GM19240 (cell line): ENCODE measurements around the gene CAMTA1.

Experiments used
- DNase-seq: peaks from one replicate; pipeline ENCODE4 v3.0.0; 2011; ENCODE audit warnings: low spot score; ENCODE audit not compliant: insufficient read length

Gene CAMTA1

DNA sequence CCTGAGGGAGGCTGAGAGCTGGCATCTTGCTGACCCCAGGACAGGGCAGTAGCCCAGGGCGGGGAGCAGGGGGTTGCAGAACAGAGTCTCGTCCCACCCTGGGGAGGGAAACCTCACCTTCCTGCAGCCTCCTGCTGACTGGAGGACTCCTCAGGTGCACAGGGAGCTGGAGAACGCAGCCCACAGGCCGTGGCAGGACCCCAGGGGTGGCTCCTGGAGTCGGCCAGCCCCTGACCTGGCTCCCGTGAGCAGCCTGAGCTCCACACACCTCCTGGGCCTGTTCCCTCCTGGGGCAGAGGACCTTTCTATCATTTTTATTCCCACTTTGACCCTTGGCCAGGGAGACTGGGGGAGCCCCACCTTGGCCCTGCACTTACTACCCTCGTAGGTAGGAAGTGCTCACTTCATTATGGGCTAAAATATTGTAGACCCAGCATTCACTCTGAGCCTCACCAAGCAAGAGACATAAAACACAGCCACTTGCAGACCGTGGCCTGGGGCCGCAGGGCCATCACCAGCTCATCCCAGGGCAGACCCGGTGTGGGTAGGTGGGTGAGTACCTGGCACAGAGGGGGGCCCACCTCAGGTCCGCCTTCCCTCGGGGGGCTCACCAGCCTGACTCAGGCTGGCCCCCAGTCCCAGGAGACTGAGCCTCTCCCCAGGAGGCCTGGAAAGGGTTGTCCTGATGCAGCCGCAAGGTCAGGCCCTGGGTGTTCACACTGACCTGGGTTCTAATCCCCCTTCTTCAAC, 698.6 kb downstream of the CAMTA1 start:
- DNase-seq = no peak

DNA sequence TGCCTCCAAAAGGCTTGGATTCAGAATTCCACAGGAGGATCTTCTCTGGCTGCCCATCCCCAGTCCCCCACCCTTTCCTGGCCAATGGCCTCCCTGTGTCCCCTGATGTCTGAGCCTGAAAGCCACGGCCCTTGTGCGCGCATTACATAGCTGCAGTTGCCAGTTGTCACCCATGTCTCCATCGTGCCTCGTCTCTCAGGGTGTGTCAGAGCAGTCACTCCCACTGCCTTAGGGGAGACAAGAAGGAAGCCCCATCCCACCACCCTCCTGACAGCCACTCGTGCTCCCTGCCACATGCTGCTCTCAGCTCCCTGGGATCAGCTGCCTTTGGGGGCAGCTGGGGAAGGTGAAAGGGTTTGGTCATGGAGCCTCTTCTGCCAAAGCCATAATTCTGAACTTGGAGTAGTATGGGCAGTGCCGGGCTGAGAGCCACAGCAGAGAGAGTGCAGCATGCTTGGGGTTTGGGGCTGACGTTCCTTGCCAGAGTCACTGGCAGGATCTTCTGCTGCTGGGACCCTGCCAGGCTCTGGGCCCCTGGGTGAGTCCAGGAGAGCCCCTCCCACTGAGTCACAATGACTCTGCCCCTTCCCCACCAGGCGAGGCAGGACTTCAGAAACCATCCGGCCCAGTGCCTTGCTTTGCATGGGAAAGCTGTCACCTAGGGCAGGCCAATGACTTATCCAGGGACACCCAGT, 700.0 kb downstream of the CAMTA1 start:
- no peak for DNase-seq

DNA sequence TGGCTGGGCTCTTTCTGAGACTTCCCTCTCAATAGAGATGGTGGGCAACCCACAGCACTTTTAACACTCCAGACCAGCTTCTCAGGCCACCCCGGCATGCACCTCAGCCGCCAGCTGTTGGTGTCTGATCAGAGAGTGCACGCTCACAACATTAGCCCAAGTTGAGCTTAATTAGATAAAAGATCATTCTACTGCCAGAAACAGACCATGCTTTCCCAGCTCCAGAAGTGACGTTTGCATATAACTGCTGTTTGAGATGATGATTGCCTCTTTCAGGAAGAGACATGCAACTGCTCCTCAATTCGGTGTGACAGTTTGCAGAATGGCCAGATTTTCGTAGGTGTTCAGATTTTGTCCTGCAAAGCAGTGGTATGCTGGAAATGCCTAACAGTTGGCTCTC, 700.6 kb downstream of the CAMTA1 start:
- no peak for DNase-seq

DNA sequence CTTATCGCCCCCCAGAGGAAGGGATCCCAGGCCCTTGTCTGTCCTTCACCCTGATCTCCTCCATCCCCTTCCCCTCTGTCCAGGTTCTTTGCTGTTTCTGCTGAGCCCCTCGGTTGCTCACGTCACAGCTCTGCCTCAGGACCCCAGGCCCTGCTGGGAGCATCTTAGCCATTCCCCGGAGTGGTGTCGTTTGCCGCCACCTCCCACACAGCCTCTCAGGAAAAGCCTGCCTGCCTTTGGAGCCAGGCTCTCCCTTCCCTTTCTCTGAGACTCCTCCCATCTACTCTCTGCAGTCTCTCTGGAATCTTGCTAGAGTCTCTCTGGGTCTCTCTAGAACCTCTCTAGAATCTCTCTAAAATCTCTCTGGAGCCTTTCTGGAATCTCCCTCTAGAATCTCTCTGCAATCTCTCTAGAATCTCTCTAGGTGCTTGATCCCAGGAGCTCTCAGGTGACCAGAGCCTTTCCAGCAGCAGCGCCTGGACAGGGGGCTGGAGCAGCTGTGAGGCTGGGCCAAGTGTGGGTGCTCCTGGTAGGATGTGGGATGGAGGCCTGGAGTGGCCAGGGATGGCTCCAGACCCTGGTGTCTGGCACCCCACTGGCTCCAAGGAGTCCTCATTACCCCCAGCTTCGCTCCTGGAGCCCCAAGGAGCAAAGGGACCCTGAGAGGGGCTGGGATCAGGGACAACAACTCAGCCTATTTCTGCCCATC, 702.7 kb downstream of the CAMTA1 start:
- no peak for DNase-seq

DNA sequence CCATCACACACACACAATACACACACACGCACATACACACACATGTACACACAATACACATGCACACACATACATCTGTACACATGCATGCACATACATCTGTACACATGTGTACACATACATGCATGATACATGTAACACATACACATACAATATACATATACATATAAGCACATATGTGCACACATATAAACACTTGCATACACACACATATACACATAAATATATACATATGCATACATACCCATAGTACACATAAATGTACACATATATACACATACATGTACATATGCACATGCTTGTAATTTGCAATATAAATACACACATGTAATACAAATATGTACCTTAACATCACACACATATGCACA, 703.2 kb downstream of the CAMTA1 start:
- no peak for DNase-seq

DNA sequence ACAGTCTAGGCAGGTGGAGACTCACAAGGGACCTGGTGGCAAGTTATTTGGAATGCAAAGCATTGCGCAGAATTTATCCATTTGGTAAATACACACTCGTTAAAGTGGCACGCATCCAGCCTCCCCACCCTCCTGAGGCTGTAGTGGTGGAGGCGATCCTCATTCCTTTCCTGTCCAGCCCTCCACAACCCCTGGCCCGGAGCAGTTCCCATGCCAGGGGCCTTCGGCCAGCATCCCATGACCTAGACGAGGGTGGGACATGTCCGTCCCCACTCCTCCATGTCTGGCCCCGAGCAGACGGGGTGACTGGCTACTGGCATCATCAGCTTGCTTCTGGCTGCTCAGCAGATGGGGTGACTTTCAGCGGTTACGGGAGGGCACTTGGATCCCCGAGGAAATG, 704.3 kb downstream of the CAMTA1 start:
- DNase-seq = no peak

DNA sequence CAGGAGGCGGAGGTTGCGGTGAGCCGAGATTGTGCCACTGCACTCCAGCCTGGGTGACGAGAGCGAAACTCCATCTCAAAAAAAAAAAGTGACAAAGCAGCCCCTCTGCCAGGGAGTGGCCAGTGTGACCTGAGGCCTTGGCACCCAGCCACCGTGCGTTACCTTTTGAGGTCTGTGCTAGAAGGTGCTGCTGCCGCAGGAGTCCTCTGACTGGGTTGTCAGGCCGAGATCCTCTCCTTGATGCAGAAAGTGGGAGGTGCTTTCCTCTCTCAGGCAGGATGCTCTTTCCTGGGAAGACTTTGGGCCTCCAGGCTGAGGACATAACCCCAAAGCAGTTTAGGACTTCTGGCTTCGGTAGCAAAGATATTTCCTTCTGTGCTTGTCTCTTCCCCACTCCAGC, 705.3 kb downstream of the CAMTA1 start:
- DNase-seq = no peak

DNA sequence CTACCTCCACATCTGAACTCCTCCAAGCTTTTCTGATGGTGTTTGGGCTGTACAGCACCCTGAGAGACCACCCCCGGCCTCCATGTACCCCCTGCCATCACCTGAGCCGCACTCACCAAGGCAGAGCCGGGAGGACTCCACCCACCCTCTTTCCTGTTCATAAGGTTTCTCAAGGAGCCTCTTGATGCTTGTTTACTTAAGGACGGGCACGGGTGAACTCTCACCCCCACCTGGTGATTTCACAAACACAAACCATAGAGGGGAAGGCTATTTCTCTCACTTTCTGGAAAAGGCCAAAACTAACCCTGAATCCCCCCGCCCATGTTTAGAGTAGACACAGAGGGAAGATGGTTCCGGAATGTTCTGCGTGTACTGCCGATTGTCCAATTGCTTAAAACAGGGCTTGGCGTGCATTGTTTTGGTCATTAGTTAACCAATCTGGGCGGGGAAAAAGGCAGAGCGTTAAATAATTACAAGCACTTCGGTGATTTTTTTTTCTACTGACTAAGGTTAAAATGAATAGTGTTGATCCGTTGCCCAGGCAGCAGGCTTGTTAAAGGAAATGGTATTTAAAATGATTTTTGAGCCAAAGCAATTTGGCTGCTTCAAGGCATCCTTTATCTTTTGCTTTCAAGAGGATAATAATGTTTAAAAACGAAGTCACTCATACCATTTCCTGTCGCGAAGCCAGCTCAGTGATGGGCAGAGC, 706.0 kb downstream of the CAMTA1 start:
- no peak for DNase-seq

DNA sequence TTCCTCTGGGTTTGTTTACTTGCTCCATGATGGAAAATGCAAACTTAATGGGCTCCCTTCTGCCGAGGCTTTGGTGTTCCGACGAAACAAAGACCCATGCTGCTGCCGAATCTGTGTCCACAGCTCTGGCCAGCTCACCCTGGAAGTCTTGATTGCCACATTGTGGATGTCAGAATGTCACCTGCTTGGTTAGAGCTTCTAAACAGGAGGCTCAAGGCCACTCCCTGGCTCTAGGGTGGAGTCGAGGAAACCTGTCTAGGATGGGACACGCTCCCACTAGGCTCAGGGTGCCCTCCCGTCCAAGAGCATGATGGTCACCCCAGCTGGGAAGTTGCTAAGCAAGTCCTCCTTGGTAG, 706.5 kb downstream of the CAMTA1 start:
- no peak for DNase-seq

DNA sequence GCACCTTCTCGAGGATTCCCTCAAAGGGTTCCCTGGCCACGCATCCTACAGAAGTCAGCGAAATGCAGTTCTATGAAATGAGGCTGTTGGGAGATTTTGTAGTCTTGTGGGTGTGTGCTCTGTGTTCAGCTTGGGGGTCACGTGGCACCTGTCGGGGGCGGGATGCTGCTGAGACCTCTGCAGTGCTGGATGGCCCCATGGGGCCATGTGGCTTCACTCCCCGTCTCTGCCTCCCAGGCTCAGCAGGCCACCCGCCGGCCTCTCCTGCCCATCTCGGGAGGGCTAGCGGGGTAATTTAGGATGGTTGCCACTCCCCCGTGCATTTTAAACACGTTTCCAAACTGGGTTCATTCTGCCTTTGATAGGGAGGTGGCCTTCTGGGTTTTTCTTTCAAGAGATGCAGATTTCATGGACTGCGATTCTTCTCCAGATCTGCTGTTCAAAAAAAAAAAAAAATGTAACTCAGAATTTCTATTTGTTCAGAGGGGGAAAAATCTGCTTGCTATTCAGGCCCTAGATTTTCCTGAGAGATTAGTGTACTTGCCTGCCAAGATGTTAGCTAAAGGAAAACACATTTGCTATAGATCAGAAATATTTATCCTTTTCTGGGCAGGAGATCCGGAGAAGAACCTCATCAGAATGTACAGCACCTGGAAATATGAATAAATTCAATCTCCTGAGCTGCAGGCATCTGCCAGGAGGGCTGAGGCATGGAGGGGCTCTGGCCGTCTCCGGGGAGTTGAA, 708.6 kb downstream of the CAMTA1 start:
- DNase-seq = no peak

DNA sequence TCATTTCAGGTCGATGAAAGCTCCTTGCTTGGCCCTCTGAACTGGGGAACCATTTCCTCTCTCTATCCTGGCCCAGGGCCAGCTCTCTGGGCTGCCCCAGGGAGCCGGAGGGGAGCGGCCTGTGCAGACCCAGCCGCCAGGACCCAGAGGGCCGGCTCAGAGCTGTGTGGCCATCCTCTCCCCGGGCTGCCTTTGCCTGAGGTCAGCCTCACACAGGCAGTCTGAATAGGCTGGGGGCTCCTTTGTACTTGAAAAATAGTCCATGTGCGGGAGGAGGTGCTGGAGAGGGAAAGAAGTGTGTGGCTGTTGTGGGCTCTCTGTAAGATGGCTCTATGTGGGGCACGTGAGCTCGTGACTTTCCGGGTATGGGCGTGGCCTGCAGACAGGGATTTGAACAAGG, 710.7 kb downstream of the CAMTA1 start:
- no peak for DNase-seq

DNA sequence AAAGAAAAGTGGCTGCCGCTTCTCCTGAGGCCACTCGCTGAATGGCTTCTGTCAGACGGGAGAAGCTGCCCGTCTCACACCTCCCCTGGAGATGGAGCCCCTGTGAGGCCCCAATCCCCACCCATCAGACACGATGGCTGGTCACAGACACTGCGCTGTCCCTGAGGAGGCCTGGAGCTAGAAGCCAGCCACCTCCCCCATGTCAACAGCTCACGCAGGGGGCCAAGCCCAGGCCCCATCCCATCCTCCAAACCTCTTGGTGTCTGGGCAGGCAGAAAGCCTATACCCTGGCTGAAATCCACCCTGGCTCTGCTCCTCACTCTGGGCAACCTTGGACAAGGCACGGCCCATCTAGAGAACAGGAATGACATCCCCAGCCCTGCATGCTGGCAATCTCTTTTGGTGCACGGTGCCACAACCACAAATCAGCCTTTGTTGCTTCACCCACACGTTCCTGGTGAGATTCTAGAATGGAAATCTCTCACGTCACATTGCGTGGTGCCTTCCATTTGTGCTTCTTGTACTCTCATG, 711.9 kb downstream of the CAMTA1 start:
- no peak for DNase-seq

DNA sequence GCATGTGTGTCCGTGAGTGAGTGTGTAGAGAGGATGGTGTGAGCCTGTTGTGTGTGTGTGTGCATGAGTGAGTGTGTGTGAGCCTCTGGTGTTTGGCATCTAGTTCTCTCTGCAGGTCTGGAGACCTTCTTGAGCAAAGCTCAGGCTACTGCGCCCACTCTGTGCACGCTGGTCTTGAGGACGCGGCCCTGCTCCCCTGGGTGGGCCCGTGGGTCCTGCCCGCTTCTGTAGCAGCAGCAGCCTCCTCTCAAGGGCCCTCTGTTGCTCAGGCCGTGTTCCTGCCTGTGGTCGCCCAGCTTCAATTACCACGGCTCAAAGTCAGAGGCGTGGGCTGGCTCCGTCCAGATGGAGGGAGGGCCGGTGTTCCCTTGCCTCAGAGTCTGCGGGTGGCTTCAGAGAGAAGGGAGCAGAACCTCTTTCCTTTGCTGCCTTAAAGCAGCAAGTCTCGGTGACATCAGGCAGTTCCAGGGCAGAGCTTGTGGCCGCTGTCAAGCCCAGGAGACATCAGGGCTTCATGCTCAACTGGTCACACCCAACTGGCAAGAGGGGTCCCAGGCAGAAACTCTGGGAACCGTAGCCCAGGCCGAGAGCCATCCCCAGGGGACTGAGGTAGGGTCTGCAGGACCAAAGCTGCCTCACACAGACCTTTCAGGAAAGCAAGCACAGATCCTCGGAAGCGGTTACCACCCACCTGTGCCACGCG, 715.3 kb downstream of the CAMTA1 start:
- DNase-seq = no peak

DNA sequence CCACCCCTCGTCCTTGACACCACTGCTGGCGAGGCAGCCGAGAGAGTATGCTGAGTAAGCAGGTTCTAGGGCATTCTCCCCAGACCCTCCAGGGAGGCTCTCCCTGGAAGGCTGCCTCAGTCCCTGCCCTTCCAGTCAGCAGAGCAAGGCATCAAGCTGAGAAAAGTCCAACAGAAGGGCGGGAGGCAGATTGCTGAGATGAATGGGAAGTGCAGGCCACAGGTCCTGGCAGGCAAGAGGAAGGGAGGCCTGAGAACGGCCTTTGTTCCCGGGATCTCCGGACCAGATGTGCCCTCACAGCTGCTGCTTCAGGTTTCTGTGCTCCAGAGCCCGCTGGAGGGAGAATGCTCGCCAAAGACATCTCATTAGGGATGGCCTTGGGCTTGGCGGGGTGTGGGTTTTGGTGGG, 715.8 kb downstream of the CAMTA1 start:
- no peak for DNase-seq

DNA sequence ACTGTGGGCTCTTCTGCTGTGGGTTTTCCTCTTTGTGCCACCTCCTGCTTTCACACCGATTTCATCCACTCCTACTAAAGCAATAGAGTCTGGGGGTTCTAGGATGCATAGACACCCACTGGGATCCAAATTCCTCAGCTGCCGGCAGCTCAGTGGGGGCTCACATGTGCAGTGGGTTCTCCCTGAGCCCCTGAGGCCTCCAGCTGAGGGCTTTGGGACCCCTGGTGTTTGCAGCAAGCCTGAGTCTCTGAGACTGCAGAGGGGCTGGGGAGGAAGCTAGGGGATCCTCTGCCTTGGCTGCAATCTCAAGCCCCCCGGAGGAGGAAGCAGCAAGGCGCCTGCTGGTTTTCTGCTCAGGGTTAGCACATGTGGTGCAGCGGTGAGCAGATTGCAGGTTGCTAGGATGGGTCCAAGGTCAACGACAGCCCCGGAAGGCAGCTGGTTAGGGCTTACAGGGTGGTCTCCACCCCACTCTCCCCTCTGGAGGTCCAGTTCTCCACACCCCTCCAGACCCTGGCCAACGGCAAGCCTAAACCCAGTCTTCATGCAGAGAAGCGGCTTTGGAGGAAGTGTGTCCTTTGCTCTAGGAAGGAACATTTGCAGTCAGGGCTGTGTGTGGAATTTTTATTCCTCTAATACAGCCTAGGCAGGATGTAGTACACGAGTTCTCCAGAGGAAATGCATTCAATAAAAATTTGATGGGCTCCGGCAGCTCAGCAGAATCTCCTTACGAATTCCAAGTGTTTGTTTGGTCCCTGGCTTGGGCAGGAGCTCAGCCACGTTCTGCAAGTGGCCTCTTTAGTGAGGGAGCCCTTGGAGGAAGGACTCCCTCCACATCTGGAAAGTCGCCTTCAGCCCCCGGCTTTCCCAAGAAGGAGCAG, 716.7 kb downstream of the CAMTA1 start:
- no peak for DNase-seq

DNA sequence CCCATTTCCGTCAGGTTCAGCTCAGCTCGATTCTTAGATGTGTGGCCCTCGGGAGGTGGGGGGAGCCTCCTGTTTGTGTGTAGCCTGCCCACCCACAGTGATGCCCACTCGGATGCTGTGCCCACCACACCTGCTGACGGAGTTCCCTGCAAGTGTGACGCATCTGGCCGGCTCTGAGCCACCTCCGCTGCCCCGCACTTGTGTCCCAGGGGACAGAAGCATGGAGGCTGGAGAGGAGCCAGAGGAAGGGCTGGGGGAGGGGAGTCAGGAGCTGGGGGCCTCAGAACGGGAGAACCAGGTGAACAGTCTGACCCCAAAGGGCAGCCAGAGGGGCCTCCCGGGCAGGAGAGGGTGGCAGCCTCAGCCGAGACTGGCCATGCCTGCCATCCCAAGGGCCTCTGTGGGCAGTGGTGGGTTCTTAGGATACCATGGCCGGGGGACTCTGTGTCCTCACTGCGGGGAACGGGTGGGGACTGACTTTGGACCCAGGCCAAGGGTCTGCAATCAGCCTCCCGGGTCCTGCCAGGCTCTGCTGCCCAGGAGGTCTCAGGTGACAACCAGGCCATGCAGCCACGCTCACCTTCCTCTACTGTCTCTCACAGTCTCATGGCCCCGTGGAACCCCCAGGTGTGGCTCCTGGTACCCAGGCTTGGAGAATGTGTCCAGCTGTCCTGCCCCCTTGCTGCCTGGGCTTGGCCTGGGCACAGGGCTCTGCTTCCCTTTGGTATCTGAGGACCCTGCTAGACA, 718.6 kb downstream of the CAMTA1 start:
- DNase-seq = no peak

DNA sequence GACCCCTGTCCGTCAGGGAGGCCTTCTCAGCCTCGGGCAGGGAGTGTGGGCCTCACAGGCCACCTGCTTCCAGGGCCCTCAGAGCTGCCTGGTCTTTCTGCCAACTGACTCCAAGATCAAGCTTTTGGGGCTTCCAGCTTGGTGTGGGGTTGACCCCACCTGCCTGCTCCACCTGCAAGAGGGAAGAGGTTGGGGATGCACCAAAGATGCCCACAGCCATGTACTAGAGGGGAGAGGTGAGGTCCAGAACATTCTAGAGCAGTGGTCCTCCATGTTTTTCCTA, 719.1 kb downstream of the CAMTA1 start:
- DNase-seq = no peak

DNA sequence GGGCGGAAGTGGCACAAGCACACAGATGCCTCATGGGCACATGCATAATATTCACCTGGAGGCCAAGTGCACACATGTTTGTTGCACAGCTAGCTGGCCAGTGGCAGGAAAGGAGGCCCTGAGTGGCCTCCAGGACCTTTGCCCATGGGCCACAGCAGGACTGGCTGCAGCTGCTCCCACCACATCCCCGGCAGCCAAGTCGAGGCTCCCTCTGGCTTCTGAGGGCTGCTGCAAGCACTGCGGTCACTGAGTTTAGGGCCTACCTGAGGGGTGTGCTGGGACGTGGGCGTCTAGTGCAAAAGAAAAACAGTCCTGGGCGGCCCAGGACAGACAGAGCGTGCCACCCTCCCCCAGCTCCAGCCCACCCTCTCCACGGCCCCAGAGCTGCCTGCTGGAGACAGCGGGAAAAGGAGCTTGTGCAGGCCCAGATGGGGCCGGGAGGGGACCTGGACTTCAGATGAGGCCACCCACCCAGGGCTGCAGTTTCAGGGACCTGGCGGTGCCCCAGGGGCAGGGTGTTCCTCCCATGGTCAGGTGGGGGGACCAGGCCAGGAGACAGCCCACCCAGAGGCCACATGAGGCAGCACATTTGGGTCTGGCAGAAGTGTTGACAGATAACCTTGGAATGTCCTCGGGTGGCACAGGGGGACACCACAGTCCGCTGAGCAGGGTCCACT, 720.0 kb downstream of the CAMTA1 start:
- no peak for DNase-seq
